Stimulated activated CD4-positive, alpha-beta T cell treated with anti-CD3 and anti-CD28 coated beads, Interleukin-1b, Interleukin-23, amount 100 ng/mL, for 4 hours (primary cell): ENCODE measurements around the gene P2RX3.
A peak's percentile ranks its signal among the peaks of the same experiment; 100 is the strongest.
"Not testable (repeated sequence)": the region's sequence is repeated elsewhere in the genome, so short reads cannot be mapped to it uniquely, and the experiment has no call there.

Experiments
- DNase-seq, 2 donors: peaks; one replicate each; pipeline ENCODE4 v3.0.0-alpha.2; 2020; ENCODE audit warnings: low read depth in 2 of 2

The P2RX3 gene

DNA sequence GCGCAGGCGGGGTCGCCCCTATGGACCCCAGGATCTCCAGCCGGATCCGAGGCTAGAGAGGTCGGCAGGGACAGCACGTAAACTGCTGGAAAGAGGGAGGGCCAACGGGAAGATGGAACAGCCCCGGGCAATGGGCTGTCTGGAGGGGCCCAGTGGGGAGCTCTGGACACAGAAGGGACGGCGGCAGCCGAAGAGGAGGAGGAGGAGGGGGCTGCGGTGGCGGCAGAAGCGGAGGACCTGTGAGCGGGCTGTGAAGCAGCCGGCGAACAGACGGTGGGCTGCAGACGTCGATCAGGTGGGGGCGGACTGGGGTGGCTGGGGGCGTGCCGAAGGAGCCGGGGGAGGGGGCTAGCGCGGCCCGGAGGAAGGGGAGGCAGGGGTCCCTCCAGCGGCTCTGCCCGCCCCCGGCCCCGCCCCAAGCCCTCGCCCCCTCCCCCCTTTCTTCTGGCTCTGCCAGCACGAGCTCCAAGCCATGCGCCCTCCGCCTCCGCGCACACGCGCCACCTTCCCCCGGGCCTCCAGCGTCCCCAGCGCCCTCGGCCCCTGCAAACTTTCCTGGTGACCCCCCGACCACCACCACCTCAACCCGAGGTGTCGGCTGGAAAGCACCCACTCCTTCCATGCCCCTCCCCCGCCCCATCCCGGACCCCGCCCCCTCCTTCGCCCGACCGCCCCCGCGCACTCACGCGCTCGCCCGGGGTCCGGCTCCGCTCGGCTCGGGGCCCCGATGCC lies 13.8 kb upstream of the P2RX3 start:
- DNase-seq, result peak in 1 of 2 donors; percentile 33

DNA sequence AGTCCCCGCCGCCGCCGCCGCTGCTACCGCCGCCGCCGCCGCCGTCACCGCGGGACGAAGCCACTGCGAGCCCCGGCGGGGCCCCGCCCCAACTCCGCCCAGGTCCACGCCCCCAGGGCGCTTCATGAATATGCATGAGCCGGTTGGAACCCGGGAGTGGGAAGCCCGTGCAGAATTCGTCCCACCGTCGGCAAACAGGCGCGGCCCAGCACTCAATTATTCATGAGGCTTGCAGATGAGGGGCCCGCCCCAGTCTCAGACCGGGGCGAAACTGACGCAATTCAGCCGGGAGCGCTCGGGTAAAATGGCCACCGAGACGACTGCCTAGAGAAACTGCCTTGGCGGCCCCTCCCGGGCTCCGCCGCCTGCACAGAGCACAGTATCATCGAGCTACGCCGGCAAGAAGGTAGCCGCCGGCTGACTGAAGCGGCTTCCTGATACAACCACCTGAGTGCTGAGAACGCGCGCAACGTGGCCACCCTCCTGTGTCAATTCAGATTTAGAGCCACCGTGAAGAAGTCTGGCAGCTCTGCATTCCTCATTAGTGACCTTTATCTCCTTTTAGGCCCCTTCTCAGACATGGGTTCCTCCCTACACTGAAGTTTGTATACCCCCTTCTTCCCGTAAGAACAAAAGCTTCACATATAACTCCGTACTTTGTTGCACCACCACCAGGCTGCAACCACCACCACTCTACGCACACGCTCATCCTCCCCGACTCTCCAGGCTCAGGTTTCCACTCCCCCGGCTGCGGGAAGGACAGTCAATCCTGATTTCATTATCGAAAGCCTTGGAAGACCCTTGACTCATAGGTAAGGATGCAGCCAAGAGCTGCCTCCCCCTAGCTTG lies 13.0 kb upstream of the P2RX3 start, which contains the start of gene TNKS1BP1:
Gene TNKS1BP1, minus strand, starts transcription at position 67 of the 849 bp plus-strand sequence. CDS start 3,067 bp downstream, outside the sequence.
- peak; percentile 88 to 91 for DNase-seq

DNA sequence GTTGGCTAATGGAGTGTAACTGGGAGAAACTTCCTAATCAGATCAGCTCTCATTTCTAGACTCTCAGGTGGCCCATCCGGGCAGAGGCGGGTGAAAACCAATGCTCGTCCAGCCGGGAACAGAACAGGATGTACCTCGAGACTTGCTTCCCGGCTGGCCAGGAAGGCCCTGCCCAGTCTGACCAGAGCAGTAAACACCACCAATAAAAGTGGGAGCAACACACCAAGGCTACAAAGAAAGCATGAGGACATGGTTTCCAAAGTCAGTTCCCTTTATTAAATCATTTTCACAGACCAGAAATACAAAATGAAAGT lies 12.5 kb upstream of the P2RX3 start:
- DNase-seq, result no peak

DNA sequence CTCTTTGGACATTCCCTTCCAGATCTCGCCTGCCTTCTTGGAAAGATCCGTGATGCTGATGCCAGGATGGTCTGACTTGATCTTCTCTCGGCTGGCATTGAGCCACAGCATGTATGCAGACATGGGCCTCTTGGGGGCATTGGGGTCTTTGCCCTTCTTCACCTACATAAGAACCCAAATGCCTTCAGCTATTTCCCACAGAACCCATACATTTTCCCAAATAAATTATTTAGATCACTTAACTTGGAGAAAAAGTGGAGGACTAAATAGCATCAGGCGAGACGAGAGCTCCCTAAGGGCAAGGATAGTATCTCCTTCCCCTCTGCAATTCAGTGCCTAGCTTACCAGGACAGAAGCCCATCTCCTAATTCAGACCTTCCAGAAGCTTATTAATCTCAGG lies 10.4 kb upstream of the P2RX3 start:
- no peak for DNase-seq

DNA sequence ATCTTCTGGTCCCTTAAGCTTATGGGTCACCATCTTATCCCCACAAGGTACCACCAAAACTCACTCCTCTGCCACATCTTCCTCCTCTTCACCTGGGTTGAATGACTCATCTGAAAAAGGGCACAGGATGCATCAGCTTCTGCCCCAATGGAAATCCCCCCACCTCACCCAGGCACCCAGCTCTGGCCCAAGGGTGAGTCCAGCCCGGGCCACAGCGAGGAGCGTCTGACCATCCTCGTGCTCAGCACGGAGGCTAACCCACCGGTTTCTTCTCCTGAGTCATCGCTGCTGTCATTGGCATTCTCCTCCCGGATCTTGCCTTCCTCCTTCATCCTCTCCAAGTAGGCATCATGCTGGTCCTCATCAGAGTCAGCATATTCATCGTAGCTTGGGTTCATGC lies 8.1 kb upstream of the P2RX3 start:
- DNase-seq, result no peak

DNA sequence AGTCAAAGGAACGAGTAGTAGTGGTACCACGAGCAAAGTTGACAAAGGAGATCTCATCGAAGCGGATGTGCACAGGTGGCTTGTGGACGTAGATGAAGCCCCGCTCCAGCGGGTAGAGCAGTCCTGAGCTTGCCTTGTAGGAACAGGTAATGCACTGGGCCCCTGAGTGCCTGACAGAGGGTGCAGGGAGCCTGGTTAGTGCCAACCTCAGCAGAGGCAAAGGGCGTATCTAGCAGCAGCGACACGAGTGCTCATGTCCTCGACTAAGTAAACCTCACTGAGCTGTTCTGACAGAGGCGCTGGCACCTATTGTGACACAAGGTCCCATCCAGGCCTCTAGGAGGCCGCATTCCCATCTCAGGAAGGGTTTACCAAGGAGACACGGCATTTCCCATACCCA lies 6.4 kb upstream of the P2RX3 start:
- no peak for DNase-seq

DNA sequence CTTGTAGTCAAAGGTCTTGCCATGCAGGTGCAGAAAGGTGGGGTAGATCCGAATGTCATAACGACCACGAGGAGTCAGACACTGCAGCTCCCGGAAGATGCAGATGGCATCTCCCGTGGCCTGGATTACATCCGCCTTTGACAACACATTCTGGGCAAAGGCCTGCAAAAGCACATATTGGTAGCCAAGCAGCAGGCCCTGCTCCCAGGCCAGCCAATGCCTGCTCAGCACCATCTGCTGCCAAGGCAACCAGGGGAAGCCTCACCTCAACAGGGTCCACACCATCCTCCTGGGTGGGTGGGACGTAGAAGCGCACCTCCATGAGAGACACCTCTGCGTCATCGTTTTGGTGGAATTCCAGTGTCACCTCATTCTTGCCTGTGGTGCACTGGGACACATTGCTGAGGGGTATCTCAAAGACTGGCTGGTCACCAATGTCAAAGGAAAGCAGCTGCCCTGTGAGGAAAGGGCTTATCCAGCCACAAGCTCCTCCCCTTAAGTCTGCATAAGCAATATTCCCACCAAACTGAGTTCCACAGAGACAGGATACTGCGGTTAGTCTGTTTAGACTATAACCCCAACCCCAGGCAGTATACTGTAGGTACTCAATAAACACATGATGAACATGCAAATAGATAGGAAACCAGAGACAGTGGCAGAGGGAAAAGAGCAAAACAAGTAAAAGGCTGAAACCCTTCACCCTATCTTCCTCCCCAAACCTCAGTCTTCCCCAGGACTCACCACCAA lies 5.3 kb upstream of the P2RX3 start:
- no peak for DNase-seq

DNA sequence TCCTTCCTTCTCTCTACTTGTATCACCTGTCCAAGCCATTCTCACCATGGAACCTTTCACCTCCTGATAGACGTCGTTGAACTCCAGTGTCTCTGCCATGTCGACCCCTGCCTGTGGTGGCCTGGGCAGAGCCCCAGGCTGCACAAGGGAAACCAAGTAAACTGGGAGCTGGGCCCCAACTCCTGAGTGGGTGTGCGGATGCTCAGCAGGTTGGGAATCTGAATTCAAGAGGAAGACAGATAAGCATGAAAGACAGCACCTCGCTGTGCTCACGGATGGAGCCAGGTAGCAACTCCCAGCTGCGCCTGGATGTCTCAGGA lies 3.2 kb upstream of the P2RX3 start:
- DNase-seq, result no peak

DNA sequence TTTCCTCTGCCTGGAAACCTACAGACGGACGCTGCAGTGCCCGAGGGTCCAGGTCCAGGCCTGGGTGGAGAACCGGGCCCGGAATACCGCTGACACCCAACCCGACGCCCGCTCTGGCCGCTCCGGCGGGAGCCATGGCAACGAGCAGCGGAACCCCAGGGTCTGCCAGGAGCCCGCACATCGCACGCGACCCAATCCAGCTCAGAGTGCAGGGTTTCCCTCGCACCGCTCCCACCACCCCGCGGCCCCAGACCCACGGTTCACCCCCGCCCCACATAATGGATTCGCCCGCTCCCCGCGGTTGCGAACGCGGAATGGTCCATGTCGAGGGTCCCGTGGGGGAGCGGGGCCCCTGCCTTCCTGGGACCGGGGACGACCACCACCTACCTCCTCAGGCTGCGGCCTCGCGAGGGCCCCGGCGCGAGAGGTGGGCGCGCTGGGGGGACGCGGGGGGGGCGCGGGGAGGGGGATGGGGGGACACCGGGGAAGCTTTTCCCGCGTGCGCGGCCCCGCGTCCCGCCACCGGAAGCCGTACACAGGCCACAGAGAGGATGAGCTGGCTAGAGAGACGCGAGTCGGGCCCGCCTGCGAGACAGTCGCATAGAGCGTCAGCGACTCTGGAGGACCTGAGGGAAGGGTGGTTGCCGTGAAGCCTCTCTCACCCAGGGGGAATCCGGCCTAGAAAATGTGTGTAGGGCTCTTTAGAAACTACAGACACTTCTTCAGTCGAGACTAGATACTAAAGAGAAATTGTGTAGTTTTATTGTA lies 2.6 kb upstream of the P2RX3 start, which contains the start of gene SSRP1:
Gene SSRP1, minus strand, starts transcription at position 550 of the 768 bp plus-strand sequence. CDS start 771 bp downstream, outside the sequence.
- peak; percentile 77 to 78 for DNase-seq

DNA sequence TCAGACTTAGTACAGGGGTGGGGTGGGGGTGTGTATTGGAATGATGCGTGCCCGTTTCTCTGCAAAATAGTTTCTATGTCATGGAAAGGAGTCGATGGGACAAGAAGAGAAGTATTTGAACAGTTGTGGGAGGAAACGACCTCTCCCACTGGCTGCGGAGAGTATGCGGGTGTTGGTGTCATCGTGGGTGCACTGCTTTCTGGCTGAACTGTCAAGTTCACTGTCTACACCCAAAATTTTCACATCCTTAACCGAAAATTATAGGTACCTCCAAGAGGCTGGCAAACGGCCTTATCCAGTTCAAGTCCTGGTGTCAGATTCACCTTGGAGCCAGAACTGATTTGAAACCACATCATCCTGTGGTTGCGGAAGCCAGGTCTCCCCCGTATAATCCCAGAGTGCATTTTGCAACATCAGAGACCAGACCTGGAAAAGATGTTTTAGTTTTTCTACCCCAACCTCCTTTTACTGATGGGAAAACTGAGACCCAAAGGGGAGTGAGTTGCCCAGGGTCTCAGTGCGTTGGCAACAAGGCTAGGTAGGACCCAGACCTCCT lies 2.0 kb upstream of the P2RX3 start:
- no peak for DNase-seq

DNA sequence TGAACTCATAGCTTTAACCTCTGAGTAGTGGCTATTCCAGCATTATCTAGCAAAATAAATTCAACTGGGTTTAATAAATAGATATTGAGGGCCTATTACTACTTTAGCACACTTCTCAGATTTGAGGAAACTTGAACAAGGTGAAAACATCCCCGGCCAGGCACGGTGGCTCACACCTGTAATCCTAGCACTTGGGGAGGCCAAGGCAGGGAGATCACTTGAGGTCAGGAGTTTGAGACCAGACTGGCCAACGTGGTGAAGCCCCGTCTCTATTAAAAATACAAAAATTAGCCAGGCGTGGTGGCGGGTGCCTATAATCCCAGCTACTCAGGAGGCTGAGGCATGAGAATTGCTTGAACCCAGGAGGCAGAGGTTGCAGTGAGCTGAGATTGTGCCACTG lies 1.3 kb upstream of the P2RX3 start:
- DNase-seq, result not testable (repeated sequence)

DNA sequence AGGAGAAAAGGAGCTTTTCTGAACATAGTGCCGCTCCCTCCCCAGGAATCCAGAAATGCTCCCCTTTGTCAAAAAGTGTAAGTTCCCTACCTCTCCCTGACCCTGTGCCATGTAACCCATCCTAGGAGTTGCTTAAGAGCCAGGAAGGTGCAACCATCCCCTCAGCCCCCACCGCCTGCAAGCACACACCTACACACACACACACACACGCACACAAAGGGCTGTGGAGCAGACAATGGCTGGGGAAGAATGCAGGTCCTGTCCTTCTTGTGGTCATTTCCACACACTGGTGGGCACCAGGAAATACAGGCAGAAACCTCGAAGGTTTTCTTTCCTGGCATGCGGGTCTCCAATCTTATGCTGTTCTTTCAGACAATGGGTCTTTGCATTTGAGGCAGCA lies 1.2 kb downstream of the P2RX3 start:
- no peak for DNase-seq

DNA sequence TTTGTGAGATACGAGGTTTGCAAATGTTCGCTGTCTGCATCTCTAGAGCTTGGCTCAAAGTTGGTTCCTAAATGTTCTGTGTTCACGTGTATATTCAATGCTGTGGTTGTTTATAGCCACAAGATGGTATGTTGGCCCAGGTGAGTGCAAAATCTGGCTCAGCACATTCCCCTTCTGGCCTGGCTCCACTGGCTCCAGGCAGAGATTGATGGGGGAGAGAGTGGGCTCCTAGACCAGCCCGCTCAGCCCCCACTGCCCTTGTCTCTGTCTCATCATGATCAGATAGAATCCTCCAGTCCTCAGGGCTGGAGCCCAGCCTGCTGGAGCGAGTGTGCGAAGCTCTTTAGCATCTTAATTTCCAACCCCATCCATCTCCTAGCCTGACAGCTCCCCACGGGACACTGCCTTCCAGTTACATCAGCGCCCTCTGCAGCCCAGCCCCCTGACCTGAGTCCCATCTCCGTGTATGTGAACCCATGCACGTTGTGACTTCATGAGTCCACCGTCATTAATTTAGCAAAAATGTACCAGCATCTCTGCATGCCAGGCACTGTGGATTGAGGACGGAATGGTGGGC lies 2.0 kb downstream of the P2RX3 start:
- no peak for DNase-seq

DNA sequence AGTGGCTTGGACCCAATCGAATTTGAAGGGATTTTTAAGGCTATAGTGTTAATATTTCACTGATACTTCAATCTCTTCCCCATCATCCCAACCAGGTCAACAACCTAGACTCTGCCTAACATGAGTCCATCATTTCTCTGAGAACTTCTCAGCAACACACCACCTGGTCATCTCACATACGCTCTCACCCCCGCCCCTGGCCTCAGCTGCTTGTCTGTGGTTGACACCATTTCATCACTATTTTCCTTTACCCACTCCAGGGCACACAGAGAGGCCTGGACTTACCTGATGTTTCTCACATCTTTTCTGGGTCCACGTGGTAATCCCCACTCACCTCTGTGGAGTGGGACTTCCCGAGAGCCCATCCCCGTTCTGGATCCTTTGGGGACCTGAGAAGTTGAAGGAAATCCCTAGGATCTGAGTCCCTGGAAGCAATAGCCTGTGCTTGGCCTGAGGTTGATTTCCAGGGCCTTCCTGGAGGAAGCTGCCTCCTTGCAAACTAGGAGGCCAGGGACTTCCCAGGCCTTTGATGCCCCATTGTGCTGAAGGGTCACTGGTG lies 3.2 kb downstream of the P2RX3 start:
- no peak for DNase-seq

DNA sequence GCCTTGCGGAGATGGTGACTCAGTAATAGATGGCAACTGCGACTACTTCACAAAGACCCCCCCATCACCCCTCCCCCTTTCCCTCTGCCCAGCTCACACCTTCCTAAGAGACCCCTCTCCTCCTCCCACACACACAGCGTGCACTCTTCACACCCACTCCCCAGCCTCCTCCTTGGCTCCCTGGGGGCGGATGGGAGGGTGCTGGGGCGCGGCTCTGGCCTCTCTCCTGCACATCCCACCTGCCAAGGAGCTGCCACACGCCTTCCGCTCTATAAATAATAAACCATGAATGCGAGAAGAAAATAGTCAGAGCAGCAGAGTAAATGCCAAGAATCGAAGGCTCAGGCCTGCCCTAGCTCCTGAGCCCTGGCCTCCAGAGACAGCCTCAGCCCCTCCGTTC lies 4.5 kb downstream of the P2RX3 start:
- no peak for DNase-seq

DNA sequence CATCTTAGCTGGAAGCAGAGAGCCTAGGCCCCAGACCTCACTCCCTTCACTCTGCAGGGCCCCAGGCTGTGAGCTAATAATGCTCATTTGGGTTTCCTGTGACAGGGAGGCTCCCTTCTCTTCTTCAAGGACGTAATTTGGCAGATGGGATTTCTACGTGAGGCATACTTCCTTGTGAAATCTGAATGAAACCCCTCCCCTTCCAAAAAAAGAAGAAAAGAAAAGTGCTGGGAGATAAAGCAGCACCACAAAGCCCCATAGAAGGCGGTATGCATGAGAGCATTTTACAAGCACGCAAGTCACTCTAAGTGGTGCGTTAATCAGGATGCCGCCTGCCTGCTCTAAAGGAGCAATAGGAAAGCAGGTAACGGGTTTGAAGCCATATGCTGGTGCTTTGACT lies 5.7 kb downstream of the P2RX3 start:
- no peak for DNase-seq

DNA sequence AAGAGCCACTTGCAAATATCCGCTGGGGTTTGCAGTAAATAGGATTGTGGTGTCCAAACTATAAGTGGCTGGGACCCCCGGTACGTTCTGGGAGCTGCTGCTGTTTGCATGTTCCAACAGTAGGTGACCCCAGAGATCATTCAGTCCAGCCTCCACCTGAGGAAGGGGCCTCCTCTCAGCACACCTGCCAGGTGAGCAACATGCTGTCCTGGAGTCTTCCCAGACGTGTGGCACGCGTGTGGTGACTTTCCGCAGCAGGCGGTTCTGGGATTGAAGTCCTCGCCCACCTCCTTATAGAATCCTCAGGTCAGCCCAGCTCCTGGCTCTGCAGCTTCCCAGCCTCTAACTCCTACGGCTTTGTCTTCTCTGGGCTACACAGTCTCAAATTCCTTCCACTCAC lies 6.7 kb downstream of the P2RX3 start:
- DNase-seq, result no peak

DNA sequence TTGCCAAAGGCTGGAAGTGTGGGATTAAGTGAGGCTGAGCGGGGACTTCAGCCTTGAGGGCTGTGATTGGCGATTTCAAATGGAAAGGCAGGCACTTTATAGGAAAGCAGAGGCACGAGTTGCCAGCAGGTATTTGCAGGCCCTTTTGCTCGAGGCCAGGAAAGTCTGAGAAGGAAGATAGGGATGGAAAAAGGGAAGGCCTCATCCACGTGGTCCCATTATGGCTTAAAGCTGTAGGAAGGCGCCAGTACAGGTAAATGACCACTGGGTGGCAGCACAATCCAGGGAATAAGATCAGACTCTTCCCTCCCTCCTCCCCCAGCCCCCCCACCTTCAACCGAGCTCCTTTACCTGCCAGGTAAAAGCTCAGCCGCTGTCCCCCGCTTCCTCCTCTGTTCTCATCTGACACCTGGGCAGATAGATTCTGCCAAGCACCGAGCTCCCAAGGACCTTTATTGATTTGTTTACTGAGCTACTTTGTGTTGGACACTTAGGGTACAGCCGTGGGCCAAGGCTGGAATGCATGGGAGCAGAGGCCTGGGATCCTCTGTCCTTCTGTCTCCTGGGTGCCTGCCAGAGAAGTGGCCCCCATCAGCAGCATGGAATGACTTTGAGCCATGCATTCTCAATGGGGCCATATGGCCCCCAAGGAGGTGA lies 7.5 kb downstream of the P2RX3 start:
- DNase-seq, result peak; percentile 64 to 76

DNA sequence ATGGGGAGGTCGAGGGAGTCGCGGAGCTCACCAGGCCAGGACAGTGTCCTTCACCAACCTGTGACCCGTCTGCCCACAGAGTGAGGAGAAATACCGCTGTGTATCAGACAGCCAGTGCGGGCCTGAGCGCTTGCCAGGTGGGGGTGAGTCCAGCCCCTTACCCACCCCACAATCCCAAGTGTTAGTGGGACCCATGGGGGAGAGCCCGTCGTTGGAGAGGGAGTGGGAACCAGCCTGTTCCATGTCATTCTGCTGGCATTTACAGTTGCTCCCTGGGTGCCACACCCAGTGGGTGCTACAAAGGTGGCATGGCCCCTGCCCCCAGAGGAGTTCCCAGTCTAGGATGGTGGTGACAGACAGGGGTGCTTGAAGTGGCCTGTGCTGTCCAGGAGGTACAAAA lies 9.2 kb downstream of the P2RX3 start:
- no peak for DNase-seq

DNA sequence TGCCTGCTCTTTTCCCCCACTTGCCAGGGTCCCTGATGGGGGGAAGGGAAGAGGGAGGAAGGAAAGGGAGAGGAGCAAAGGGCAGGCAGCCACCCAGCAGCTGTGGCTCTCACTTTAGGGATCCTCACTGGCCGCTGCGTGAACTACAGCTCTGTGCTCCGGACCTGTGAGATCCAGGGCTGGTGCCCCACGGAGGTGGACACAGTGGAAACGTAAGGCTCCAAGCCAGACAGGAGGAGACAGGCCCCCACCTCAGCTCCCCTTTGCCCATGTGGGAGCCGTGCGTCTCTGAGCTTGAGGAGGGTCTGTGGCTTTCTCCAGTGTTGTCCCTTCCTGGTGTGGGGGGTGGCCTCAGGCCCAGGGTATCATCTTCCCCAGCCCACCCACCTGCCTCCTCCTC lies 9.9 kb downstream of the P2RX3 start:
- no peak for DNase-seq
